Measurements from ENCODE around the gene TPO. TPM values are rescaled to one million over a fixed set of nuclear protein-coding genes. Genes with fewer than 3 reads are reported as not detected.

TPO gene
- total RNA-seq, 1 experiment from 2014 or later = not detected

- Histone ChIP-seq H4K91ac (ENCODE audit: insufficient read length, low read depth, low read length) (no peak overlapping the region), H3K56ac (ENCODE audit: insufficient read length, low read depth, low read length) (no peak overlapping the region), H3K4me2 (ENCODE audit: insufficient read depth, insufficient read length, low read length) (no peak overlapping the region), H3K27ac (ENCODE audit: insufficient read length, low read depth, low read length) (no peak overlapping the region), H2BK120ac (ENCODE audit: low read depth, low read length, poor library complexity, severe bottlenecking) (no peak overlapping the region), H3K9ac (ENCODE audit: extremely low read depth, insufficient read length, low read length) (no peak overlapping the region), H3K23me2 (ENCODE audit: insufficient read length, low read depth, low read length, poor library complexity, severe bottlenecking) (no peaks in the 10 kb centered on the region), H3K4me1 (ENCODE audit: insufficient read depth, low read length) (no peaks in the 10 kb centered on the region; the same call in 1 of the 2 replicates), H3K79me1 (ENCODE audit: insufficient read depth, low read depth, low read length, poor library complexity, severe bottlenecking) (no peaks in the 10 kb centered on the region), H3K18ac (ENCODE audit: insufficient read length, low read depth, low read length) (no peak overlapping the region), H3K23ac (ENCODE audit: insufficient read length, low read depth, low read length) (no peak overlapping the region), H2AK5ac (ENCODE audit: insufficient read length, low read length) (no peak overlapping the region), H2BK20ac (ENCODE audit: low read depth, low read length, poor library complexity, severe bottlenecking) (no peak overlapping the region), H3K79me2 (ENCODE audit: insufficient read depth, low read length) (no peaks in the 10 kb centered on the region), H3T11ph (ENCODE audit: low read length) (no peak overlapping the region), H3K27me3 (ENCODE audit: insufficient read depth, low read length) (no peaks in the 10 kb centered on the region), H2AFZ (ENCODE audit: low read length) (no peak overlapping the region), H2BK5ac (ENCODE audit: insufficient read length, low read length) (no peak overlapping the region), H3K4ac (ENCODE audit: low read depth, low read length) (no peak overlapping the region), H4K20me1 (ENCODE audit: control insufficient read depth, insufficient read depth, insufficient read length) (no peaks in the 10 kb centered on the region), H2BK15ac (ENCODE audit: low read depth, low read length) (no peak overlapping the region), H4K8ac (replicated peaks; ENCODE audit: insufficient read length, low read depth, low read length) (no peak overlapping the region), H3K9me3 (ENCODE audit: control insufficient read depth, low read depth, low read length) (no peaks in the 10 kb centered on the region), H2BK12ac (ENCODE audit: insufficient read length, low read depth, low read length) (no peak overlapping the region), H3K14ac (ENCODE audit: insufficient read depth, low read length) (no peak overlapping the region), H4K5ac (ENCODE audit: insufficient read length, low read depth, low read length) (no peak overlapping the region)
- no CpG with 5 or more reads among the region's 9 CpGs for WGBS (ENCODE audit: extremely low coverage, insufficient read length, low lambda C conversion rate)
- peaks cover 0 to 3% of the 10 kb centered on the region in 2 experiments; a peak in 1 of 4 replicates for H3K4me1 Mint-ChIP-seq
- H3K27ac Mint-ChIP-seq = no peak overlapping the region
- TF ChIP-seq, protein P1, sequence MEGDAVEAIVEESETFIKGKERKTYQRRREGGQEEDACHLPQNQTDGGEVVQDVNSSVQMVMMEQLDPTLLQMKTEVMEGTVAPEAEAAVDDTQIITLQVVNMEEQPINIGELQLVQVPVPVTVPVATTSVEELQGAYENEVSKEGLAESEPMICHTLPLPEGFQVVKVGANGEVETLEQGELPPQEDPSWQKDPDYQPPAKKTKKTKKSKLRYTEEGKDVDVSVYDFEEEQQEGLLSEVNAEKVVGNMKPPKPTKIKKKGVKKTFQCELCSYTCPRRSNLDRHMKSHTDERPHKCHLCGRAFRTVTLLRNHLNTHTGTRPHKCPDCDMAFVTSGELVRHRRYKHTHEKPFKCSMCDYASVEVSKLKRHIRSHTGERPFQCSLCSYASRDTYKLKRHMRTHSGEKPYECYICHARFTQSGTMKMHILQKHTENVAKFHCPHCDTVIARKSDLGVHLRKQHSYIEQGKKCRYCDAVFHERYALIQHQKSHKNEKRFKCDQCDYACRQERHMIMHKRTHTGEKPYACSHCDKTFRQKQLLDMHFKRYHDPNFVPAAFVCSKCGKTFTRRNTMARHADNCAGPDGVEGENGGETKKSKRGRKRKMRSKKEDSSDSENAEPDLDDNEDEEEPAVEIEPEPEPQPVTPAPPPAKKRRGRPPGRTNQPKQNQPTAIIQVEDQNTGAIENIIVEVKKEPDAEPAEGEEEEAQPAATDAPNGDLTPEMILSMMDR (conservative IDR thresholded peaks at IDR 0.05) = no peak
- DNase-seq = no peak
- no peaks in the 10 kb centered on the region; a peak in 3 of 7 replicates for H3K36me3 Mint-ChIP-seq (ENCODE audit: insufficient read depth in 1 of 3, low read depth in 3 of 3)
- H3K27me3 Mint-ChIP-seq (ENCODE audit: low read depth) = no peaks in the 10 kb centered on the region; the same call in 1 of the 2 replicates
- no peak overlapping the region for H3K4me3 Mint-ChIP-seq
- no peaks in the 10 kb centered on the region for H3K9me3 Mint-ChIP-seq
Measured at GRCh38 chr2:1483551-1483950, 70.3 kb downstream of the TPO start.

All from H9 (cell line).